Measurements from ENCODE around the gene LKAAEAR1. TPM values are rescaled to one million over a fixed set of nuclear protein-coding genes. Genes with fewer than 3 reads are reported as not detected.

LKAAEAR1 gene
- total and polyA plus RNA-seq, 2 of the 13 experiments (the other 11 are each of a cell fraction or from before 2014, with no cell fraction given): not detected

- TF ChIP-seq HMG20B (CRISPR knock-in tag; conservative IDR thresholded peaks at IDR 0.05): peak; percentile 33; the same call in 1 of the 2 replicates
- TF ChIP-seq ZNF430 (CRISPR knock-in tag; IDR thresholded peaks at IDR 0.05): 0 out of 2 replicates have a peak, but pooled peaks have one; percentile 78
- peak; percentile 90 for TF ChIP-seq MTF2 (CRISPR knock-in tag; IDR thresholded peaks at IDR 0.05; ENCODE audit: borderline replicate concordance)
- peak; percentile 28; the same call in 1 of the 2 replicates for TF ChIP-seq ZNF136 (CRISPR knock-in tag; IDR thresholded peaks at IDR 0.05; ENCODE audit: low read depth)
- TF ChIP-seq FOXO1 (CRISPR knock-in tag; IDR thresholded peaks at IDR 0.05): no peak
- no peak for TF ChIP-seq HMG20A (CRISPR knock-in tag; IDR thresholded peaks at IDR 0.05; ENCODE audit: borderline replicate concordance)
- peak; percentile 89 for TF ChIP-seq PRPF4 (IDR thresholded peaks at IDR 0.05; ENCODE audit: low read depth, low read length, poor library complexity, severe bottlenecking)
- no peak for TF ChIP-seq ZNF749 (CRISPR knock-in tag; IDR thresholded peaks at IDR 0.05; ENCODE audit: borderline replicate concordance)
- TF ChIP-seq ETV5 (CRISPR knock-in tag; IDR thresholded peaks at IDR 0.05; ENCODE audit: borderline replicate concordance): peak; percentile 31
- no peak for TF ChIP-seq NR2C2 (CRISPR knock-in tag; IDR thresholded peaks at IDR 0.05; ENCODE audit: borderline replicate concordance)
- TF ChIP-seq DR1 (CRISPR knock-in tag; IDR thresholded peaks at IDR 0.05): peak; percentile 45; the same call in 1 of the 2 replicates
- no peak for TF ChIP-seq HOXA7 (CRISPR knock-in tag; IDR thresholded peaks at IDR 0.05)
- TF ChIP-seq ZNF335 (CRISPR knock-in tag; IDR thresholded peaks at IDR 0.05): no peak
- TF ChIP-seq DNMT1 (CRISPR knock-in tag; IDR thresholded peaks at IDR 0.05): peak; percentile 64; the same call in 1 of the 2 replicates
- TF ChIP-seq ZNF549 (CRISPR knock-in tag; IDR thresholded peaks at IDR 0.05): no peak
- TF ChIP-seq, protein P1, sequence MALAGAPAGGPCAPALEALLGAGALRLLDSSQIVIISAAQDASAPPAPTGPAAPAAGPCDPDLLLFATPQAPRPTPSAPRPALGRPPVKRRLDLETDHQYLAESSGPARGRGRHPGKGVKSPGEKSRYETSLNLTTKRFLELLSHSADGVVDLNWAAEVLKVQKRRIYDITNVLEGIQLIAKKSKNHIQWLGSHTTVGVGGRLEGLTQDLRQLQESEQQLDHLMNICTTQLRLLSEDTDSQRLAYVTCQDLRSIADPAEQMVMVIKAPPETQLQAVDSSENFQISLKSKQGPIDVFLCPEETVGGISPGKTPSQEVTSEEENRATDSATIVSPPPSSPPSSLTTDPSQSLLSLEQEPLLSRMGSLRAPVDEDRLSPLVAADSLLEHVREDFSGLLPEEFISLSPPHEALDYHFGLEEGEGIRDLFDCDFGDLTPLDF (CRISPR knock-in tag; IDR thresholded peaks at IDR 0.05): no peak
- no peak for TF ChIP-seq THYN1 (CRISPR knock-in tag; IDR thresholded peaks at IDR 0.05; ENCODE audit: borderline replicate concordance, low read depth)
- no peak for TF ChIP-seq ZNF432 (CRISPR knock-in tag; IDR thresholded peaks at IDR 0.05; ENCODE audit: borderline replicate concordance)
- TF ChIP-seq ZNF30 (CRISPR knock-in tag; IDR thresholded peaks at IDR 0.05): peak; percentile 77; the same call in 1 of the 2 replicates
- no peak for TF ChIP-seq IRF2 (CRISPR knock-in tag; IDR thresholded peaks at IDR 0.05)
- no peak for TF ChIP-seq SIX1 (CRISPR knock-in tag; IDR thresholded peaks at IDR 0.05; ENCODE audit: borderline replicate concordance)
Observed at GRCh38 chr20:64056889-64057627, 27.1 kb downstream of the LKAAEAR1 start (continued).

All from HepG2 (cell line).